ENCODE results near the gene C2orf68. TPM values are rescaled to one million over a fixed set of nuclear protein-coding genes. Genes with fewer than 3 reads are reported as not detected.

C2orf68 gene
- total and polyA plus RNA-seq, 2 of the 8 experiments (the other 6 are each of a cell fraction or from before 2014, with no cell fraction given): 46.3 to 49.4 TPM

DNA sequence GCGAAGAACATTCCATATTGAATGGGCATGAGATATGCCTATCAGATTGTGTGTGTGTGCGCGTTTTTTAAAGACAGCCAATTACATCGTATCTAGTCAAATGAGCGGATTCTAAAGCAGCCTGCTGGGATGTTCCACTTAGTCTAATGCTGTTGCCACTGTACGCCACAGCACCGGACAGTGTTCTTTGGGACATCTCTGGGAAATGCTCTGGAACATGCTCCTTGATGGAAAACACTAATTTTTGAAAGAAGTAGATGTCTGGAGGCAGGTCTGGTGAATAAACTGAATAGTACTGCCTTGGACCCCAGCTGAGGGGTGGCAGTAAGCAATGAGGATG lies 5.8 kb downstream of the C2orf68 start:
- no peak for FAIRE-seq
- CTCF ChIA-PET (ENCODE audit: partially characterized antibody): interaction anchor here (1.1 to 1.9 kb wide), 2 partner anchors 13 to 52 kb away, joined by 5 to 6 read pairs; no protein-coding TSS in a partner anchor
- no peak for TF ChIP-seq BCL11A (IDR thresholded peaks at IDR 0.05; ENCODE audit: low read depth in 2 of 2, low read length in 2 of 2)
- no peak for TF ChIP-seq BACH1 (IDR thresholded peaks at IDR 0.05; ENCODE audit: low read length)
- TF ChIP-seq RFX5 (IDR thresholded peaks at IDR 0.05; ENCODE audit: borderline replicate concordance, low read depth, low read length): no peak
- no peak for TF ChIP-seq CHD2 (IDR thresholded peaks at IDR 0.05; ENCODE audit: low read length)
- no peak for TF ChIP-seq RAD21 (IDR thresholded peaks at IDR 0.05 in 1 of 2, conservative IDR thresholded peaks at IDR 0.05 in 1 of 2; ENCODE audit: low read depth in 2 of 2, low read length in 2 of 2)
- no peak for TF ChIP-seq HDAC2 (IDR thresholded peaks at IDR 0.05; ENCODE audit: borderline replicate concordance in 1 of 2, low read depth in 2 of 2, low read length in 2 of 2)
- no peak for TF ChIP-seq BRCA1 (IDR thresholded peaks at IDR 0.05; ENCODE audit: low read depth, low read length)
- no peak for TF ChIP-seq SP2 (IDR thresholded peaks at IDR 0.05; ENCODE audit: low read length)
- TF ChIP-seq CEBPB (IDR thresholded peaks at IDR 0.05; ENCODE audit: low read depth, low read length): no peak
- TF ChIP-seq, protein P1, sequence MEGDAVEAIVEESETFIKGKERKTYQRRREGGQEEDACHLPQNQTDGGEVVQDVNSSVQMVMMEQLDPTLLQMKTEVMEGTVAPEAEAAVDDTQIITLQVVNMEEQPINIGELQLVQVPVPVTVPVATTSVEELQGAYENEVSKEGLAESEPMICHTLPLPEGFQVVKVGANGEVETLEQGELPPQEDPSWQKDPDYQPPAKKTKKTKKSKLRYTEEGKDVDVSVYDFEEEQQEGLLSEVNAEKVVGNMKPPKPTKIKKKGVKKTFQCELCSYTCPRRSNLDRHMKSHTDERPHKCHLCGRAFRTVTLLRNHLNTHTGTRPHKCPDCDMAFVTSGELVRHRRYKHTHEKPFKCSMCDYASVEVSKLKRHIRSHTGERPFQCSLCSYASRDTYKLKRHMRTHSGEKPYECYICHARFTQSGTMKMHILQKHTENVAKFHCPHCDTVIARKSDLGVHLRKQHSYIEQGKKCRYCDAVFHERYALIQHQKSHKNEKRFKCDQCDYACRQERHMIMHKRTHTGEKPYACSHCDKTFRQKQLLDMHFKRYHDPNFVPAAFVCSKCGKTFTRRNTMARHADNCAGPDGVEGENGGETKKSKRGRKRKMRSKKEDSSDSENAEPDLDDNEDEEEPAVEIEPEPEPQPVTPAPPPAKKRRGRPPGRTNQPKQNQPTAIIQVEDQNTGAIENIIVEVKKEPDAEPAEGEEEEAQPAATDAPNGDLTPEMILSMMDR (IDR thresholded peaks at IDR 0.05; ENCODE audit: control extremely low read depth in 1 of 3, insufficient read depth in 1 of 3, low read depth in 1 of 3, low read length in 3 of 3): no peak
- no peak for TF ChIP-seq JUN (IDR thresholded peaks at IDR 0.05; ENCODE audit: low read depth, low read length)

More for the DNA sequence above, 5.8 kb downstream of the C2orf68 start:
- Histone ChIP-seq H3K4ac (replicated peaks; ENCODE audit: insufficient read length, low read depth, low read length) (no peak overlapping the region), H2BK12ac (ENCODE audit: low read depth, low read length) (no peak overlapping the region), H3K27me3 (replicated peaks in 1 of 4; ENCODE audit: control insufficient read depth in 3 of 4, extremely low read depth in 1 of 4, insufficient read depth in 3 of 4, low read length in 3 of 4) (no peaks in the 10 kb centered on the region), H3K4me2 (ENCODE audit: insufficient read depth in 1 of 2, low read depth in 2 of 2, low read length in 2 of 2) (no peak overlapping the region), H4K8ac (ENCODE audit: extremely low read depth, insufficient read depth, low read length) (no peak overlapping the region), H2AFZ (ENCODE audit: low read length) (no peak overlapping the region), H3K27ac (ENCODE audit: low read depth, low read length) (no peak overlapping the region), H3K79me2 (ENCODE audit: control insufficient read depth in 1 of 2, insufficient read depth in 2 of 2, low read length in 2 of 2) (peaks cover 0 to 14% of the 10 kb centered on the region in 2 experiments; a peak in 2 of 4 replicates), H3K23me2 (ENCODE audit: low read depth, low read length) (peaks cover 12% of the 10 kb centered on the region), H2AK5ac (ENCODE audit: low read depth, low read length) (no peak overlapping the region), H2BK15ac (ENCODE audit: low read length) (no peak overlapping the region), H3K14ac (ENCODE audit: insufficient read length) (no peak overlapping the region), H3K4me3 (ENCODE audit: extremely low read depth in 1 of 4, insufficient read depth in 2 of 4, low read depth in 3 of 4, low read length in 4 of 4) (no peak overlapping the region), H3K9ac (replicated peaks in 1 of 4; ENCODE audit: extremely low read depth in 1 of 4, low read depth in 3 of 4, low read length in 3 of 4) (peak overlapping the region in 1 of 4 experiments; percentile 18; a peak in 1 of 7 replicates), H2BK20ac (ENCODE audit: low read length) (no peak overlapping the region), H3K9me3 (ENCODE audit: insufficient read depth in 2 of 2, low read depth in 1 of 2, low read length in 1 of 2) (no peaks in the 10 kb centered on the region), H3K4me1 (replicated peaks in 1 of 4; ENCODE audit: control insufficient read depth in 3 of 4, insufficient read depth in 4 of 4, low read length in 3 of 4) (peaks cover 0 to 5% (median 2%) of the 10 kb centered on the region in 4 experiments; a peak in 6 of 7 replicates), H4K91ac (replicated peaks; ENCODE audit: insufficient read length, low read length) (no peak overlapping the region), H3K18ac (ENCODE audit: extremely low read depth, low read length) (no peak overlapping the region), H3K23ac (ENCODE audit: insufficient read length) (no peak overlapping the region), H3K36me3 (ENCODE audit: control insufficient read depth in 2 of 4, insufficient read depth in 4 of 4, low read length in 3 of 4) (peaks cover 6 to 19% (median 14%) of the 10 kb centered on the region in 4 experiments; a peak in 6 of 8 replicates), H3K79me1 (ENCODE audit: low read depth, low read length) (peaks cover 7% of the 10 kb centered on the region), H2BK5ac (ENCODE audit: low read depth, low read length) (no peak overlapping the region), H4K20me1 (replicated peaks in 1 of 2; ENCODE audit: control insufficient read depth in 1 of 2, insufficient read depth in 2 of 2, low read length in 2 of 2) (peaks cover 0 to 16% of the 10 kb centered on the region in 2 experiments), H4K5ac (ENCODE audit: insufficient read length, low read depth, low read length) (no peak overlapping the region), H3K56ac (replicated peaks; ENCODE audit: insufficient read length, low read depth, low read length) (no peak overlapping the region), H2BK120ac (replicated peaks; ENCODE audit: low read depth, low read length) (no peak overlapping the region)
- POLR2A ChIA-PET (ENCODE audit: partially characterized antibody): interaction anchor here (0.8 to 7.9 kb wide), 8 partner anchors 8 to 527 kb away, joined by 3 to 95 read pairs (median 12); partner anchors contain the start of genes C2orf68, MAT2A, RNF181 and USP39
- no peak for DNase-seq (ENCODE audit: low read depth in 1 of 2, low spot score in 2 of 2)
- 98% methylated on average over 7 of the region's 7 CpGs; no CpG with 5 or more reads in 1 of the 2 experiments for whole genome bisulfite sequencing, 2 experiments (ENCODE audit: extremely low coverage in 1 of 2, insufficient coverage in 1 of 2, insufficient read length in 1 of 2, insufficient replicate concordance in 2 of 2, low coverage in 1 of 2, low lambda C conversion rate in 2 of 2, missing lambda C conversion rate in 1 of 2)
